SK-N-SH (cell line): ENCODE measurements around the gene TP53AIP1. TPM values are rescaled to one million over a fixed set of nuclear protein-coding genes. Genes with fewer than 3 reads are reported as not detected.

Source experiments
- CTCF ChIA-PET: fragments of 300-600, 350-600 bp; formaldehyde crosslinking; extraction: SDS; loops from one replicate; lab custom pipeline; 2021; lab: Yijun Ruan, JAX
- POLR2A ChIA-PET: fragments of 350-600 bp; sonication (Branson Sonifier 250); formaldehyde crosslinking; extraction: SDS; loops from one replicate; lab custom pipeline; 2020; ENCODE audit warnings: antibody characterized with exemption, inconsistent platforms; lab: Yijun Ruan, JAX
- DNase-seq: peaks from one replicate; pipeline ENCODE4 v3.0.0; 2012
- H2AFZ ChIP-seq: fragments of 200-600 bp; sonication (generic); 2 replicates; pipeline ENCODE4 v1.8.1; 2016; ENCODE audit warnings: antibody characterized with exemption, mild to moderate bottlenecking, low read depth
- H3F3A ChIP-seq: fragments of 200-600 bp; sonication (generic); replicated peaks from 2 replicates; pipeline ENCODE3; 2016; ENCODE audit warnings: antibody characterized with exemption, mild to moderate bottlenecking; ENCODE audit not compliant: insufficient read depth
- H3K27ac ChIP-seq, 2 experiments: fragments of 200-500 bp in 1 of 2; fragments of 200-600 bp in 1 of 2; sonication (Bioruptor generic) in 1 of 2; sonication (generic), shearing (Covaris generic) in 1 of 2; 2 replicates each; pipeline versions ENCODE4 v1.5.1 to v1.6.1; 2014 to 2016; ENCODE audit warnings: low read depth in 2 of 2, inconsistent platforms in 1 of 2, low read length in 1 of 2, mild to moderate bottlenecking in 1 of 2, mixed read lengths in 1 of 2
- H3K27me3 ChIP-seq: fragments of 200-600 bp; sonication (generic), shearing (Covaris generic); 2 replicates; pipeline ENCODE4 v1.6.1; 2016; ENCODE audit warnings: mixed run types; ENCODE audit not compliant: insufficient read depth
- H3K36me3 ChIP-seq, 2 experiments: fragments of 200-500 bp in 1 of 2; fragments of 200-600 bp in 1 of 2; sonication (Bioruptor generic) in 1 of 2; sonication (generic) in 1 of 2; replicated peaks in 1 of 2; 2 replicates each; pipeline versions ENCODE3 to v1.5.1; 2014 to 2016; ENCODE audit warnings: low read length in 1 of 2, mild to moderate bottlenecking in 1 of 2; ENCODE audit not compliant: insufficient read depth in 2 of 2, control insufficient read depth in 1 of 2
- H3K4me1 ChIP-seq, 2 experiments: fragments of 200-500 bp in 1 of 2; fragments of 200-600 bp in 1 of 2; sonication (Bioruptor generic) in 1 of 2; sonication (generic), shearing (Covaris generic) in 1 of 2; 2 replicates each; pipeline versions ENCODE4 v1.5.1 to v1.6.1; 2014 to 2016; ENCODE audit warnings: low read depth in 1 of 2, low read length in 1 of 2, mixed run types in 1 of 2; ENCODE audit not compliant: insufficient read depth in 2 of 2, control insufficient read depth in 1 of 2
- H3K4me2 ChIP-seq: fragments of 200-600 bp; sonication (generic), shearing (Covaris generic); 2 replicates; pipeline ENCODE4 v1.6.1; 2017; ENCODE audit warnings: mixed run types
- H3K4me3 ChIP-seq, 2 experiments: fragments of 200-500 bp in 1 of 2; fragments of 200-600 bp in 1 of 2; sonication (Bioruptor generic) in 1 of 2; sonication (generic), shearing (Covaris generic) in 1 of 2; 2 replicates each; pipeline versions ENCODE4 v1.5.1 to v1.8.1; 2014 to 2016; ENCODE audit warnings: low read depth in 2 of 2, inconsistent platforms in 1 of 2, low read length in 1 of 2, mild to moderate bottlenecking in 1 of 2, mixed read lengths in 1 of 2, moderate library complexity in 1 of 2
- H3K79me2 ChIP-seq: fragments of 200-600 bp; sonication (generic); 2 replicates; pipeline ENCODE4 v1.8.1; 2017; ENCODE audit warnings: mild to moderate bottlenecking; ENCODE audit not compliant: insufficient read depth
- H3K9ac ChIP-seq: fragments of 200-600 bp; sonication (generic); 2 replicates; pipeline ENCODE4 v1.6.1; 2017; ENCODE audit warnings: mixed run types
- H3K9me2 ChIP-seq: fragments of 200-600 bp; sonication (generic); 2 replicates; pipeline ENCODE4 v1.6.1; 2017; ENCODE audit warnings: mixed run types
- H3K9me3 ChIP-seq: fragments of 200-600 bp; sonication (generic); 2 replicates; pipeline ENCODE4 v1.6.1; 2017; ENCODE audit warnings: mixed run types, mild to moderate bottlenecking, moderate library complexity
- H4K20me1 ChIP-seq: fragments of 200-600 bp; sonication (generic); 2 replicates; pipeline ENCODE4 v1.6.1; 2017; ENCODE audit warnings: mild to moderate bottlenecking, mixed run types; ENCODE audit not compliant: insufficient read depth
- CHD2 ChIP-seq: fragments of 150-350 bp; IDR thresholded peaks from 2 replicates; pipeline ENCODE4 v1.6.1; 2018; ENCODE audit warnings: low read length; ENCODE audit not compliant: partially characterized antibody
- CTCF ChIP-seq: fragments of 200-600 bp; sonication (generic); IDR thresholded peaks from 2 replicates; pipeline ENCODE4 v1.6.1; 2017; ENCODE audit warnings: antibody characterized with exemption, mild to moderate bottlenecking, moderate library complexity
- FOXM1 ChIP-seq: IDR thresholded peaks from 2 replicates; pipeline ENCODE4 v1.4.0; 2012; ENCODE audit warnings: low read depth, mild to moderate bottlenecking
- IRF3 ChIP-seq: fragments of 150-350 bp; IDR thresholded peaks from 2 replicates; pipeline ENCODE4 v1.6.1; 2016; ENCODE audit warnings: mild to moderate bottlenecking, low read depth, low read length
- JUND ChIP-seq: IDR thresholded peaks from 2 replicates; pipeline ENCODE4 v1.4.0; 2012
- MAX ChIP-seq: IDR thresholded peaks from 2 replicates; pipeline ENCODE4 v1.4.0; 2012; ENCODE audit warnings: low read depth
- MXI1 ChIP-seq: IDR thresholded peaks from 2 replicates; pipeline ENCODE4 v1.6.1; 2012; ENCODE audit warnings: mild to moderate bottlenecking, low read depth, low read length, improper control_type of control experiment
- NFIC ChIP-seq: IDR thresholded peaks from 2 replicates; pipeline ENCODE4 v1.4.0; 2012; ENCODE audit warnings: borderline replicate concordance
- PBX3 ChIP-seq: IDR thresholded peaks from 2 replicates; pipeline ENCODE4; 2012
- RAD21 ChIP-seq: IDR thresholded peaks from 2 replicates; pipeline ENCODE4 v1.6.1; 2012; ENCODE audit warnings: mild to moderate bottlenecking, low read length
- REST ChIP-seq: IDR thresholded peaks from 2 replicates; pipeline ENCODE4 v1.6.1; 2012; ENCODE audit warnings: mild to moderate bottlenecking, low read depth, low read length, moderate library complexity
- RXRA ChIP-seq: IDR thresholded peaks from 2 replicates; pipeline ENCODE4 v1.4.0; 2012; ENCODE audit warnings: low read depth, mild to moderate bottlenecking, borderline replicate concordance
- TEAD4 ChIP-seq: IDR thresholded peaks from 2 replicates; pipeline ENCODE4 v1.4.0; 2012; ENCODE audit warnings: mild to moderate bottlenecking, borderline replicate concordance; ENCODE audit not compliant: insufficient read depth
- YY1 ChIP-seq: IDR thresholded peaks from 2 replicates; pipeline ENCODE4 v1.4.0; 2012; ENCODE audit warnings: low read depth, mild to moderate bottlenecking
- ZBTB33 ChIP-seq: IDR thresholded peaks from 2 replicates; pipeline ENCODE4 v1.4.0; 2012; ENCODE audit warnings: low read depth, borderline replicate concordance
- WGBS: methylation state at CpG from one replicate; pipeline ENCODE4 v1.1.6; 2017; ENCODE audit warnings: low lambda C conversion rate; 5-methylcytosine and 5-hydroxymethylcytosine counted together
- polyA plus RNA-seq, 3 experiments: library from polyadenylated mRNA; depleted of rRNA; stranded (reverse); fragments of >200 nt; gene quantifications; 2 replicates each; pipeline ENCODE4 v1.2.3, GENCODE V29; 2012

TP53AIP1 gene
- polyA plus RNA-seq, 1 of the 3 experiments (the other 2 are of a cell fraction), result 0.05 TPM

- H3K79me2 ChIP-seq, result no peaks in the 10 kb centered on the region
- peaks cover 0 to 6% of the 10 kb centered on the region in 2 experiments; a peak in 2 of 4 replicates for H3K4me1 ChIP-seq
- TF ChIP-seq MXI1 (no peak), IRF3 (no peak), CTCF (no peak), CHD2 (no peak), PBX3 (no peak), RAD21 (no peak), FOXM1 (no peak)
- H3K27me3 ChIP-seq, result no peaks in the 10 kb centered on the region
- 95% methylated on average over 2 of the region's 2 CpGs for WGBS
- POLR2A ChIA-PET, result no interaction called here
- H3K27ac ChIP-seq, result no peak overlapping the region
- H3K9ac ChIP-seq, result no peak overlapping the region
- no peaks in the 10 kb centered on the region for H3K9me3 ChIP-seq
- H2AFZ ChIP-seq, result no peak overlapping the region
- H3K4me2 ChIP-seq, result no peak overlapping the region
- no peaks in the 10 kb centered on the region for H3K9me2 ChIP-seq
- no peaks in the 10 kb centered on the region for H3K36me3 ChIP-seq
- DNase-seq, result no peak
- H4K20me1 ChIP-seq, result no peaks in the 10 kb centered on the region
- CTCF ChIA-PET, result interaction anchor here (1.0 to 34.0 kb wide), 3 partner anchors 13 to 72 kb away, joined by 3 to 872 read pairs (median 3); partner anchors contain the start of gene KCNJ5
- H3F3A ChIP-seq, result no peaks in the 10 kb centered on the region
- no peak overlapping the region for H3K4me3 ChIP-seq
Measured at GRCh38 chr11:128961645-128962044, 19.0 kb upstream of the TP53AIP1 start.

GRCh38 chr11:128957202-128957482 lies 14.5 kb upstream of the TP53AIP1 start:
- H3K9me3 ChIP-seq, result no peaks in the 10 kb centered on the region
- TF ChIP-seq MAX (no peak), TEAD4 (no peak), NFIC (no peak), IRF3 (no peak), REST (no peak), MXI1 (no peak), ZBTB33 (no peak), YY1 (no peak), CHD2 (no peak), RXRA (no peak), JUND (no peak)
- H3K4me3 ChIP-seq, result no peak overlapping the region
- no peak overlapping the region for H3K9ac ChIP-seq
- H3K4me1 ChIP-seq, result no peaks in the 10 kb centered on the region; a peak in 1 of 4 replicates
- H3K36me3 ChIP-seq, result no peaks in the 10 kb centered on the region
- H3K9me2 ChIP-seq, result no peaks in the 10 kb centered on the region
- 90% methylated on average over 8 of the region's 8 CpGs for WGBS
- H3K79me2 ChIP-seq, result no peaks in the 10 kb centered on the region
- CTCF ChIA-PET, result interaction anchor here (0.6 to 34.0 kb wide), 36 partner anchors 10 to 935 kb away, joined by 3 to 872 read pairs (median 6); partner anchors contain the start of genes KCNJ5 and TP53AIP1
- H3K27ac ChIP-seq, result no peak overlapping the region
- no peaks in the 10 kb centered on the region for H3K27me3 ChIP-seq
- POLR2A ChIA-PET, result no interaction called here
- H3K4me2 ChIP-seq, result no peak overlapping the region
- no peaks in the 10 kb centered on the region for H3F3A ChIP-seq
- H4K20me1 ChIP-seq, result no peaks in the 10 kb centered on the region
- no peak overlapping the region for H2AFZ ChIP-seq
- no peak for DNase-seq
